HL-60 (cell line): ENCODE measurements around the gene RALBP1.

ENCODE experiments used
- DNase-seq, 2 experiments: peaks; one replicate each; pipeline ENCODE4 v3.0.0-alpha.2; 2010 to 2020; ENCODE audit warnings: low read depth in 1 of 2, low spot score in 1 of 2
- H3K27ac ChIP-seq: fragments of 250-450 bp; sonication (Bioruptor Pico); replicated peaks from 2 replicates; pipeline ENCODE4 v1.5.1; 2020; ENCODE audit warnings: mild to moderate bottlenecking, moderate library complexity
- H3K27me3 ChIP-seq: fragments of 250-450 bp; sonication (Bioruptor Pico); 2 replicates; pipeline ENCODE4 v1.5.1; 2021; ENCODE audit warnings: mild to moderate bottlenecking, moderate library complexity; ENCODE audit not compliant: insufficient read depth, poor library complexity, severe bottlenecking
- H3K4me3 ChIP-seq: replicated peaks from 2 replicates; pipeline ENCODE4 v1.5.1; 2011; ENCODE audit warnings: mild to moderate bottlenecking, control low read depth, low read length; ENCODE audit not compliant: insufficient read depth
- CTCF ChIP-seq: IDR thresholded peaks from one replicate; pipeline ENCODE4 v1.5.1; 2011; ENCODE audit warnings: low read length, control low read depth, inconsistent platforms; ENCODE audit not compliant: insufficient read depth
- GABPA ChIP-seq: IDR thresholded peaks from 2 replicates; pipeline ENCODE4 v1.6.1; 2012; ENCODE audit warnings: low read depth
- POLR2AphosphoS5 ChIP-seq: IDR thresholded peaks from 2 replicates; pipeline ENCODE4 v1.6.1; 2012; ENCODE audit warnings: low read depth
- SPI1 ChIP-seq: IDR thresholded peaks from 2 replicates; pipeline ENCODE4 v1.6.1; 2012; ENCODE audit warnings: low read depth, mild to moderate bottlenecking, borderline replicate concordance
- TF ChIP-seq, protein P1 (sequence below): IDR thresholded peaks from 2 replicates; pipeline ENCODE4 v1.6.1; 2012; ENCODE audit warnings: low read depth; ENCODE audit not compliant: insufficient replicate concordance

RALBP1 gene

GRCh38 chr18:9550429-9550828 lies 75.1 kb downstream of the RALBP1 start:
- DNase-seq: no peak
- no peak for TF ChIP-seq POLR2AphosphoS5
- TF ChIP-seq SPI1: no peak
- TF ChIP-seq, protein P1, sequence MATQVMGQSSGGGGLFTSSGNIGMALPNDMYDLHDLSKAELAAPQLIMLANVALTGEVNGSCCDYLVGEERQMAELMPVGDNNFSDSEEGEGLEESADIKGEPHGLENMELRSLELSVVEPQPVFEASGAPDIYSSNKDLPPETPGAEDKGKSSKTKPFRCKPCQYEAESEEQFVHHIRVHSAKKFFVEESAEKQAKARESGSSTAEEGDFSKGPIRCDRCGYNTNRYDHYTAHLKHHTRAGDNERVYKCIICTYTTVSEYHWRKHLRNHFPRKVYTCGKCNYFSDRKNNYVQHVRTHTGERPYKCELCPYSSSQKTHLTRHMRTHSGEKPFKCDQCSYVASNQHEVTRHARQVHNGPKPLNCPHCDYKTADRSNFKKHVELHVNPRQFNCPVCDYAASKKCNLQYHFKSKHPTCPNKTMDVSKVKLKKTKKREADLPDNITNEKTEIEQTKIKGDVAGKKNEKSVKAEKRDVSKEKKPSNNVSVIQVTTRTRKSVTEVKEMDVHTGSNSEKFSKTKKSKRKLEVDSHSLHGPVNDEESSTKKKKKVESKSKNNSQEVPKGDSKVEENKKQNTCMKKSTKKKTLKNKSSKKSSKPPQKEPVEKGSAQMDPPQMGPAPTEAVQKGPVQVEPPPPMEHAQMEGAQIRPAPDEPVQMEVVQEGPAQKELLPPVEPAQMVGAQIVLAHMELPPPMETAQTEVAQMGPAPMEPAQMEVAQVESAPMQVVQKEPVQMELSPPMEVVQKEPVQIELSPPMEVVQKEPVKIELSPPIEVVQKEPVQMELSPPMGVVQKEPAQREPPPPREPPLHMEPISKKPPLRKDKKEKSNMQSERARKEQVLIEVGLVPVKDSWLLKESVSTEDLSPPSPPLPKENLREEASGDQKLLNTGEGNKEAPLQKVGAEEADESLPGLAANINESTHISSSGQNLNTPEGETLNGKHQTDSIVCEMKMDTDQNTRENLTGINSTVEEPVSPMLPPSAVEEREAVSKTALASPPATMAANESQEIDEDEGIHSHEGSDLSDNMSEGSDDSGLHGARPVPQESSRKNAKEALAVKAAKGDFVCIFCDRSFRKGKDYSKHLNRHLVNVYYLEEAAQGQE: no peak
- no peak for TF ChIP-seq CTCF
- TF ChIP-seq GABPA: no peak
- H3K4me3 ChIP-seq: no peak overlapping the region
- H3K27ac ChIP-seq: no peak overlapping the region
- no peaks in the 10 kb centered on the region for H3K27me3 ChIP-seq

DNA sequence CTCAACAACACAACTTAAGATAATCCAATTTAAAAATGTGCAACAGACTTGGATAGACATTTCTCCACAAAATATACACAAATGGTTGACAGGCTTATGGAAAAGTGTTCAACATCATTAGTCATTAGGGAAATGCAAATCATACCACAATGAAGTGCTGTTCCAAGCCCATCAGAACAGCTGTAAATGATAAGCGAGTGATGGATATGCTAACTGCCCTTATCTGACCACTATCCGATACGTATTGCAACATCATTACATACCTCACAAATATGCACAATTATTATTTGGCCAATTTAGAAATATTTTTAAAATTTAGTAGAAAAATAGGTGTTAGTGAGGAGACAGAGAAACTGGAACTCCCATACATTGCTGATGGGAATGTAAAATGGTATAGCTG lies 76.9 kb downstream of the RALBP1 start:
- H3K27me3 ChIP-seq: no peaks in the 10 kb centered on the region
- TF ChIP-seq POLR2AphosphoS5 (no peak), GABPA (no peak), CTCF (no peak), SPI1 (no peak)
- TF ChIP-seq, protein P1: no peak
- H3K4me3 ChIP-seq: no peak overlapping the region
- DNase-seq: no peak
- no peak overlapping the region for H3K27ac ChIP-seq

DNA sequence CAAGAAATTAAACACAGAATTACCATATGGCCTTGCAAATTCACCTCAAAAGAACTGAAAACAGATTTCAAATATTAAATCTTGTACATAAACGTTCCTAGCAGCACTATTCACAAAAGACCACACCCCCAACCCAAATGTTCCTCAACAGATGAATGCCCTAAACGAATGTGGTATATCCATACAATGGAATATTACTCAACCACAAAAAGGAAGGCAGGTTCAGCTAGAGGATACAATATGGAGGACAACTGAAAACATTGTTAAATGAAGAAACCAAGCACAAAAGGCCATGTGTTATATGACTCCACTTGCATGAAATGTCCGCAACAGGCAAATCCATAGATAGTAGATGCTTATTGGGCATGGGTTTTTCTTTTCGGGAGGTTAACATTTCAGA lies 77.3 kb downstream of the RALBP1 start:
- no peak overlapping the region for H3K4me3 ChIP-seq
- no peak for DNase-seq
- no peak for TF ChIP-seq CTCF
- H3K27me3 ChIP-seq: no peaks in the 10 kb centered on the region
- H3K27ac ChIP-seq: no peak overlapping the region

DNA sequence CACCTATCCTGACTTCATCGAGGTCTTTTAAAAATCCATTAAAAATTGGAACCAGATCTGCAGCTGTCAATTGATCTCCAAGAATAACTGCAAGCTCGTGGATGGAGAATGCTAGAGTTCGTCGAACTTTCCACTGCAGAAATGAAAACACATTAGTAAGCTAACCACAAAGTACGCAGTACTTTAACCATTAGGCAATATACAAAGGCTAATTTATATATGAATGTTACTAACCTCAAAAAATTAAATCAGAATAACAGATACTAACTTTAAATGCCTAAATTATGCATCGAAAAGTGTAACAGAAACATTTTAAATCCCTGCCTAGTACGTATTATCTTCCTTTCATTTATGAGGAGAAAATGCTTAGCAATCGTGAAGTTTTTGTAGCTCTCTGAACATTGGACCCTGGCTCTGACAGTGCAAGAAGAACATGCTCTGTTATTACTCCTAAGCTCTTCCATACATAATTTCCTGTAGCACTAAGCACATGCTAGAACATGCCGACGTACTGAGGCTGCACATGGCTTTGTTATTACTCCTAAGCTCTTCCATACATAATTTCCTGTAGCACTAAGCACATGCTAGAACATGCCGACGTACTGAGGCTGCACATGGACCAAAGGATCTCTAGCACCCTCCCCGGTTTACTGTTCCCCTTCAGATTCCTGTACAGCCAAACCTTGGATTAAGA lies 82.1 kb downstream of the RALBP1 start:
- H3K27ac ChIP-seq: no peak overlapping the region
- H3K4me3 ChIP-seq: no peak overlapping the region
- TF ChIP-seq CTCF (no peak), GABPA (no peak), SPI1 (no peak), POLR2AphosphoS5 (no peak)
- TF ChIP-seq, protein P1: no peak
- no peak for DNase-seq
- no peaks in the 10 kb centered on the region for H3K27me3 ChIP-seq
